H9 (cell line): ENCODE measurements around the gene IQCK. TPM values are rescaled to one million over a fixed set of nuclear protein-coding genes. Genes with fewer than 3 reads are reported as not detected.

ENCODE experiments used
- DNase-seq: peaks from one replicate; pipeline ENCODE4 v3.0.0-alpha.2; 2017
- H2AFZ ChIP-seq: one replicate; pipeline ENCODE4 v1.6.1; 2013; ENCODE audit warnings: mild to moderate bottlenecking, low read length, control low read depth, moderate library complexity
- H2AK5ac ChIP-seq: 2 replicates; pipeline ENCODE4 v1.6.1; 2013; ENCODE audit warnings: low read length, control low read depth, mixed read lengths; ENCODE audit not compliant: insufficient read length
- H2BK120ac ChIP-seq: one replicate; pipeline ENCODE4 v1.6.1; 2013; ENCODE audit warnings: low read depth, mild to moderate bottlenecking, low read length, control low read depth, inconsistent platforms; ENCODE audit not compliant: poor library complexity, severe bottlenecking
- H2BK12ac ChIP-seq: 2 replicates; pipeline ENCODE4 v1.6.1; 2013; ENCODE audit warnings: low read length, control low read depth, mixed read lengths, low read depth; ENCODE audit not compliant: insufficient read length
- H2BK15ac ChIP-seq: 2 replicates; pipeline ENCODE4 v1.6.1; 2013; ENCODE audit warnings: low read depth, low read length, control low read depth
- H2BK20ac ChIP-seq: one replicate; pipeline ENCODE4 v1.6.1; 2013; ENCODE audit warnings: low read depth, mild to moderate bottlenecking, low read length, control low read depth, inconsistent platforms; ENCODE audit not compliant: poor library complexity, severe bottlenecking
- H2BK5ac ChIP-seq: 2 replicates; pipeline ENCODE4 v1.6.1; 2013; ENCODE audit warnings: low read length, control low read depth, mixed read lengths; ENCODE audit not compliant: insufficient read length
- H3K14ac ChIP-seq: 2 replicates; pipeline ENCODE4 v1.6.1; 2013; ENCODE audit warnings: low read length, control low read depth; ENCODE audit not compliant: insufficient read depth
- H3K18ac ChIP-seq: 2 replicates; pipeline ENCODE4 v1.6.1; 2013; ENCODE audit warnings: low read depth, mild to moderate bottlenecking, mixed read lengths, low read length, control low read depth; ENCODE audit not compliant: insufficient read length
- H3K23ac ChIP-seq: 2 replicates; pipeline ENCODE4 v1.6.1; 2013; ENCODE audit warnings: low read length, control low read depth, mixed read lengths, low read depth; ENCODE audit not compliant: insufficient read length
- H3K23me2 ChIP-seq: 2 replicates; pipeline ENCODE4 v1.6.1; 2013; ENCODE audit warnings: low read depth, mild to moderate bottlenecking, mixed read lengths, low read length, control low read depth; ENCODE audit not compliant: insufficient read length, poor library complexity, severe bottlenecking
- H3K27ac ChIP-seq: 2 replicates; pipeline ENCODE4 v1.5.1; 2013; ENCODE audit warnings: low read length, control low read depth, mixed read lengths, low read depth; ENCODE audit not compliant: insufficient read length
- H3K27me3 ChIP-seq: 2 replicates; pipeline ENCODE4 v1.6.1; 2013; ENCODE audit warnings: low read length, control low read depth, inconsistent platforms; ENCODE audit not compliant: insufficient read depth
- H3K4ac ChIP-seq: 2 replicates; pipeline ENCODE4 v1.6.1; 2013; ENCODE audit warnings: low read depth, mild to moderate bottlenecking, control low read depth, inconsistent platforms, low read length, moderate library complexity
- H3K4me1 ChIP-seq: 2 replicates; pipeline ENCODE4 v1.6.1; 2013; ENCODE audit warnings: low read length, control low read depth, inconsistent platforms; ENCODE audit not compliant: insufficient read depth
- H3K4me2 ChIP-seq: 2 replicates; pipeline ENCODE4 v1.6.1; 2013; ENCODE audit warnings: low read length, control low read depth, mixed read lengths; ENCODE audit not compliant: insufficient read length, insufficient read depth
- H3K56ac ChIP-seq: 2 replicates; pipeline ENCODE4 v1.6.1; 2013; ENCODE audit warnings: low read depth, mild to moderate bottlenecking, mixed read lengths, low read length, control low read depth; ENCODE audit not compliant: insufficient read length
- H3K79me1 ChIP-seq: 2 replicates; pipeline ENCODE4 v1.6.1; 2013; ENCODE audit warnings: low read depth, mild to moderate bottlenecking, moderate library complexity, low read length, control low read depth, inconsistent platforms; ENCODE audit not compliant: insufficient read depth, poor library complexity, severe bottlenecking
- H3K79me2 ChIP-seq: 2 replicates; pipeline ENCODE4 v1.6.1; 2013; ENCODE audit warnings: low read length, control low read depth, inconsistent platforms; ENCODE audit not compliant: insufficient read depth
- H3K9ac ChIP-seq: 2 replicates; pipeline ENCODE4 v1.6.1; 2013; ENCODE audit warnings: low read length, control low read depth, mixed read lengths; ENCODE audit not compliant: insufficient read length; ENCODE audit errors: extremely low read depth
- H3K9me3 ChIP-seq: one replicate; pipeline ENCODE4 v1.6.1; 2013; ENCODE audit warnings: low read depth, low read length, inconsistent platforms; ENCODE audit not compliant: control insufficient read depth
- H3T11ph ChIP-seq: one replicate; pipeline ENCODE4 v1.6.1; 2013; ENCODE audit warnings: mild to moderate bottlenecking, low read length, control low read depth, inconsistent platforms
- H4K20me1 ChIP-seq: one replicate; pipeline ENCODE4 v1.6.1; 2013; ENCODE audit not compliant: control insufficient read depth, insufficient read length, insufficient read depth
- H4K5ac ChIP-seq: 2 replicates; pipeline ENCODE4 v1.6.1; 2013; ENCODE audit warnings: low read depth, mild to moderate bottlenecking, mixed read lengths, low read length, control low read depth; ENCODE audit not compliant: insufficient read length
- H4K8ac ChIP-seq: replicated peaks from 2 replicates; pipeline ENCODE4 v1.6.1; 2013; ENCODE audit warnings: low read length, control low read depth, mixed read lengths, low read depth; ENCODE audit not compliant: insufficient read length
- H4K91ac ChIP-seq: 2 replicates; pipeline ENCODE4 v1.6.1; 2013; ENCODE audit warnings: low read depth, mild to moderate bottlenecking, moderate library complexity, mixed read lengths, low read length, control low read depth; ENCODE audit not compliant: insufficient read length
- H3K27ac Mint-ChIP-seq, 3 experiments: 2 replicates in 2 of 3; 3 replicates in 1 of 3; pipeline ENCODE4 v1.8.0; 2020 to 2021; ENCODE audit warnings: mixed read lengths in 3 of 3, mild to moderate bottlenecking in 1 of 3, moderate library complexity in 1 of 3
- H3K27me3 Mint-ChIP-seq: 2 replicates; pipeline ENCODE4 v1.8.0; 2021; ENCODE audit warnings: low read depth, mild to moderate bottlenecking, moderate library complexity, mixed read lengths
- H3K36me3 Mint-ChIP-seq, 3 experiments: 2 replicates in 2 of 3; 3 replicates in 1 of 3; pipeline ENCODE4 v1.8.0; 2020 to 2021; ENCODE audit warnings: low read depth in 3 of 3, mixed read lengths in 3 of 3; ENCODE audit not compliant: insufficient read depth in 1 of 3
- H3K4me1 Mint-ChIP-seq, 2 experiments: 2 replicates each; pipeline ENCODE4 v1.8.0; 2020; ENCODE audit warnings: mixed read lengths in 2 of 2
- H3K4me3 Mint-ChIP-seq, 2 experiments: 2 replicates in 1 of 2; 3 replicates in 1 of 2; pipeline ENCODE4 v1.8.0; 2020 to 2021; ENCODE audit warnings: mild to moderate bottlenecking in 2 of 2, mixed read lengths in 2 of 2, moderate library complexity in 1 of 2
- H3K9me3 Mint-ChIP-seq, 2 experiments: 2 replicates in 1 of 2; 3 replicates in 1 of 2; pipeline ENCODE4 v1.8.0; 2020; ENCODE audit warnings: mild to moderate bottlenecking in 2 of 2, mixed read lengths in 2 of 2, moderate library complexity in 1 of 2
- CTCF ChIP-seq: fragments of 200-600 bp; sonication (generic); conservative IDR thresholded peaks from 3 replicates; pipeline ENCODE4 v1.8.0; 2021; ENCODE audit warnings: antibody characterized with exemption, mild to moderate bottlenecking
- WGBS: extraction: QIAGEN DNeasy Blood & Tissue Kit; methylation state at CpG from one replicate; pipeline ENCODE4 v1.1.7; 2013; ENCODE audit warnings: missing lambda C conversion rate, low lambda C conversion rate, mixed read lengths; ENCODE audit not compliant: insufficient read length; ENCODE audit errors: extremely low coverage; 5-methylcytosine and 5-hydroxymethylcytosine counted together
- total RNA-seq: library from RNA; stranded (reverse); gene quantifications from 2 replicates; pipeline ENCODE4 v1.2.1, GENCODE V29; 2021

The IQCK gene
- total RNA-seq, 1 experiment from 2014 or later = 9.0 TPM

- Histone ChIP-seq H3K27me3 (no peaks in the 10 kb centered on the region), H3K14ac (peak overlapping the region; percentile 41; the same call in 1 of the 2 replicates), H3K4me1 (peaks cover 22% of the 10 kb centered on the region), H3K56ac (no peak overlapping the region), H3K18ac (peak overlapping the region; percentile 80), H3K23ac (no peak overlapping the region), H4K91ac (no peak overlapping the region), H2BK20ac (no peak overlapping the region), H3K4ac (no peak overlapping the region), H3T11ph (no peak overlapping the region), H4K5ac (no peak overlapping the region), H2AFZ (no peak overlapping the region), H3K79me2 (no peaks in the 10 kb centered on the region; the same call in 1 of the 2 replicates), H2BK120ac (no peak overlapping the region), H3K9me3 (no peaks in the 10 kb centered on the region), H4K8ac (no peak overlapping the region), H2AK5ac (no peak overlapping the region), H3K27ac (peak overlapping the region; percentile 96), H3K4me2 (peak overlapping the region; percentile 78), H2BK15ac (no peak overlapping the region), H3K9ac (peak overlapping the region; percentile 20), H3K79me1 (no peaks in the 10 kb centered on the region), H3K23me2 (no peaks in the 10 kb centered on the region), H2BK5ac (peak overlapping the region; percentile 73), H2BK12ac (no peak overlapping the region), H4K20me1 (no peaks in the 10 kb centered on the region)
- H3K36me3 Mint-ChIP-seq = peaks cover 47 to 81% (median 55%) of the 10 kb centered on the region in 3 experiments; a peak in 6 of 7 replicates
- H3K27me3 Mint-ChIP-seq = no peaks in the 10 kb centered on the region; the same call in 1 of the 2 replicates
- H3K9me3 Mint-ChIP-seq = no peaks in the 10 kb centered on the region
- no CpG with 5 or more reads among the region's 21 CpGs for WGBS
- peaks cover 80 to 86% of the 10 kb centered on the region in 2 experiments for H3K4me1 Mint-ChIP-seq
- DNase-seq = peak; percentile 75
- H3K4me3 Mint-ChIP-seq = peak overlapping the region; percentile 62 to 70
- no peak for TF ChIP-seq CTCF
- H3K27ac Mint-ChIP-seq = peak overlapping the region; percentile 98 to 100 (median 100)
Measured at GRCh38 chr16:19860166-19861041, 142.3 kb downstream of the IQCK start.
